MM.1S (cell line): ENCODE data around the gene SRRM3.

Source experiments
- EZH2 ChIP-seq: fragments of 300-600 bp; sonication (generic); optimal IDR thresholded peaks from 2 replicates; pipeline ENCODE3; 2017; ENCODE audit warnings: low read depth, mild to moderate bottlenecking, antibody characterized with exemption, low read length, mixed read lengths
- TF ChIP-seq, protein P1 (sequence below): fragments of 300-600 bp; sonication (generic); IDR thresholded peaks from 2 replicates; pipeline ENCODE4 v1.5.1; 2016; ENCODE audit warnings: antibody characterized with exemption, low read length, mixed read lengths

DNA sequence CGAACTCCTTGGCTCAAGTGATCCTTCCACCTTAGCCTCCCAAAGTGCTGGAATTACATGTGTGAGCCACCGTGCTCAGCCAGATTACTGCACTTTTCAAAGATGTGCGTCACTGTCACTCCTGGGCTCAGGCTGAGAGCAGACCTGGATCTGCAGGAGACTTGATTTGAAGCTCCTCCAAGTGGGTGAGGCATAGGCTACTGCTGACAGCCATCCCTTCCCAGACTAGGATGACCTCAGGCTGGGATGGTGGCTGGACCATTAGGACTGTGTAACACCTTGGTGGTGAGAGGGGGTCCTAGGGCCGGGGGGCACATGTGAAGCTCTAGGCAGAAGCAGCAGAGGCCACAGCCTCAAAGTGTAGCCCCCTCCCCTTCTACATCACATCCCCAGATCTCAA lies 8.2 kb upstream of the SRRM3 start:
- TF ChIP-seq EZH2, result no peak
- TF ChIP-seq, protein P1, sequence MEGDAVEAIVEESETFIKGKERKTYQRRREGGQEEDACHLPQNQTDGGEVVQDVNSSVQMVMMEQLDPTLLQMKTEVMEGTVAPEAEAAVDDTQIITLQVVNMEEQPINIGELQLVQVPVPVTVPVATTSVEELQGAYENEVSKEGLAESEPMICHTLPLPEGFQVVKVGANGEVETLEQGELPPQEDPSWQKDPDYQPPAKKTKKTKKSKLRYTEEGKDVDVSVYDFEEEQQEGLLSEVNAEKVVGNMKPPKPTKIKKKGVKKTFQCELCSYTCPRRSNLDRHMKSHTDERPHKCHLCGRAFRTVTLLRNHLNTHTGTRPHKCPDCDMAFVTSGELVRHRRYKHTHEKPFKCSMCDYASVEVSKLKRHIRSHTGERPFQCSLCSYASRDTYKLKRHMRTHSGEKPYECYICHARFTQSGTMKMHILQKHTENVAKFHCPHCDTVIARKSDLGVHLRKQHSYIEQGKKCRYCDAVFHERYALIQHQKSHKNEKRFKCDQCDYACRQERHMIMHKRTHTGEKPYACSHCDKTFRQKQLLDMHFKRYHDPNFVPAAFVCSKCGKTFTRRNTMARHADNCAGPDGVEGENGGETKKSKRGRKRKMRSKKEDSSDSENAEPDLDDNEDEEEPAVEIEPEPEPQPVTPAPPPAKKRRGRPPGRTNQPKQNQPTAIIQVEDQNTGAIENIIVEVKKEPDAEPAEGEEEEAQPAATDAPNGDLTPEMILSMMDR, result no peak
